ENCODE data around the gene ASNSD1.
A peak's percentile ranks its signal among the peaks of the same experiment; 100 is the strongest.

DNA sequence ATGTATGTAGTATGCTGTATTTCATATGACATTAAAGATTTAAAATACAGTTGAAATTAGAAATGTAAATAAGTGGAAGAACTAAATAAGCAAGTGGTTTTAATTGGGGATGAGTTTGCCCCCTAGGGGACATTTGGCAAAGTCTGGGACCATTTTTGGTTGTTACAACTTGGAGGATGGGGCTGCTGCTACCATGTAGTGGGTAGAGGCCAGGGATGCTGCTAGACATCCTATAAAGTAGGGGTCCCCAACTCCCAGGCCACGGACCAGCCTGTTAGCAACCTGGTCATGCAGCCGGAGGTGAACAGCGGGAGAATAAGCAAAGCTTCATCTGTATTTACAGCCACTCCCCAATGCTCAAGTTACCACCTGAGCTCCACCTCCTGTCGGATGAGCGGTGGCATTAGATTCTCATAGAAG lies 27.9 kb upstream of the ASNSD1 start:
- TF ChIP-seq, protein P1, sequence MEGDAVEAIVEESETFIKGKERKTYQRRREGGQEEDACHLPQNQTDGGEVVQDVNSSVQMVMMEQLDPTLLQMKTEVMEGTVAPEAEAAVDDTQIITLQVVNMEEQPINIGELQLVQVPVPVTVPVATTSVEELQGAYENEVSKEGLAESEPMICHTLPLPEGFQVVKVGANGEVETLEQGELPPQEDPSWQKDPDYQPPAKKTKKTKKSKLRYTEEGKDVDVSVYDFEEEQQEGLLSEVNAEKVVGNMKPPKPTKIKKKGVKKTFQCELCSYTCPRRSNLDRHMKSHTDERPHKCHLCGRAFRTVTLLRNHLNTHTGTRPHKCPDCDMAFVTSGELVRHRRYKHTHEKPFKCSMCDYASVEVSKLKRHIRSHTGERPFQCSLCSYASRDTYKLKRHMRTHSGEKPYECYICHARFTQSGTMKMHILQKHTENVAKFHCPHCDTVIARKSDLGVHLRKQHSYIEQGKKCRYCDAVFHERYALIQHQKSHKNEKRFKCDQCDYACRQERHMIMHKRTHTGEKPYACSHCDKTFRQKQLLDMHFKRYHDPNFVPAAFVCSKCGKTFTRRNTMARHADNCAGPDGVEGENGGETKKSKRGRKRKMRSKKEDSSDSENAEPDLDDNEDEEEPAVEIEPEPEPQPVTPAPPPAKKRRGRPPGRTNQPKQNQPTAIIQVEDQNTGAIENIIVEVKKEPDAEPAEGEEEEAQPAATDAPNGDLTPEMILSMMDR (IDR thresholded peaks at IDR 0.05 in 4 of 5, conservative IDR thresholded peaks at IDR 0.05 in 1 of 5), result peak in 4 of 5 experiments; percentile 6 to 55 (median 25)
- no peak for TF ChIP-seq POLR2A (IDR thresholded peaks at IDR 0.05)
